GM12873 (cell line): ENCODE results near the gene TAC1.

Experiments used
- TF ChIP-seq, protein P1 (sequence below): IDR thresholded peaks from 2 replicates; pipeline ENCODE4 v1.5.1; 2012; ENCODE audit warnings: low read depth, mild to moderate bottlenecking, moderate library complexity, low read length, control low read depth; ENCODE audit not compliant: insufficient read depth; ENCODE audit errors: missing control alignments

The TAC1 gene

DNA sequence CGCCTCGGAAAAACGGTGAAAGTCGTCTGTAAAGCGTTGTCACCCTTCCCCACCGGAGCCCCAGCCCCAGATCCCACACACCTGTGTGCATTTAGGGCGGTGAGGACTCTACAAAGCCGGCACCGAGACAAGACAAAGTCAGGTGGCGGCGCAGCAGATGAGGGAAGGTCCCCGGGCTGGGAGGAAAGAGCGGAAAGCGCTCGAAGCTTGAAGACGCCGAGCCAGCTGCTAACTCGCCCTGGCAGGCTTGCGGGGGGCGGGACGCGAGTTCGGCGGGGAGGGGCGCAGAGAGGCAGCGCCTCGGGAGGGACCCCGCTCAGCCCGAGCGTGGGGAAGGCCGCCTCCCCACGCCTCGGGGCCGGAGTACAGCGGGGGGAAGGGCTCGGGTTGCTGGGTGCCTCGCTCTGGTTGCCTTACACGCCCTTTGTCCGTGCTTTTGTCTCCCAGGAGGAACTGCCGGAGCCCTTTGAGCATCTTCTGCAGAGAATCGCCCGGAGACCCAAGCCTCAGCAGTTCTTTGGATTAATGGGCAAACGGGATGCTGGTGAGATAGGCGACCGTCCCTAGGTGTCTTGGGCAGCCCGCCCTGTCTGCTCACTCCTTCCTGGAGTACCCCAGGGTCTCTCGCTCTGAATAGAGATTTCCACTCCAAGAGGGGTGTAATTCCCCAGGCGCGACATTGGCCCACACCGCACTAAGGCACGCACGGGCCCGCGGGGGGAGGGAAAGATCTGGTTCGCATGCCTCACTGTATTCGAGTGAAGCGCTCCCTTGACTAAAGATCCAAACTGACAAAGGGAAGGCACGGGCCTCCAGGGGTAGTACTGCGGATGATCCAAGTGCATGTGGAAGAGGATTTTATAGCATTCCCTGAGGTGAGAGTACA is 1.6 kb downstream of the TAC1 start:
- TF ChIP-seq, protein P1, sequence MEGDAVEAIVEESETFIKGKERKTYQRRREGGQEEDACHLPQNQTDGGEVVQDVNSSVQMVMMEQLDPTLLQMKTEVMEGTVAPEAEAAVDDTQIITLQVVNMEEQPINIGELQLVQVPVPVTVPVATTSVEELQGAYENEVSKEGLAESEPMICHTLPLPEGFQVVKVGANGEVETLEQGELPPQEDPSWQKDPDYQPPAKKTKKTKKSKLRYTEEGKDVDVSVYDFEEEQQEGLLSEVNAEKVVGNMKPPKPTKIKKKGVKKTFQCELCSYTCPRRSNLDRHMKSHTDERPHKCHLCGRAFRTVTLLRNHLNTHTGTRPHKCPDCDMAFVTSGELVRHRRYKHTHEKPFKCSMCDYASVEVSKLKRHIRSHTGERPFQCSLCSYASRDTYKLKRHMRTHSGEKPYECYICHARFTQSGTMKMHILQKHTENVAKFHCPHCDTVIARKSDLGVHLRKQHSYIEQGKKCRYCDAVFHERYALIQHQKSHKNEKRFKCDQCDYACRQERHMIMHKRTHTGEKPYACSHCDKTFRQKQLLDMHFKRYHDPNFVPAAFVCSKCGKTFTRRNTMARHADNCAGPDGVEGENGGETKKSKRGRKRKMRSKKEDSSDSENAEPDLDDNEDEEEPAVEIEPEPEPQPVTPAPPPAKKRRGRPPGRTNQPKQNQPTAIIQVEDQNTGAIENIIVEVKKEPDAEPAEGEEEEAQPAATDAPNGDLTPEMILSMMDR: no peak

DNA sequence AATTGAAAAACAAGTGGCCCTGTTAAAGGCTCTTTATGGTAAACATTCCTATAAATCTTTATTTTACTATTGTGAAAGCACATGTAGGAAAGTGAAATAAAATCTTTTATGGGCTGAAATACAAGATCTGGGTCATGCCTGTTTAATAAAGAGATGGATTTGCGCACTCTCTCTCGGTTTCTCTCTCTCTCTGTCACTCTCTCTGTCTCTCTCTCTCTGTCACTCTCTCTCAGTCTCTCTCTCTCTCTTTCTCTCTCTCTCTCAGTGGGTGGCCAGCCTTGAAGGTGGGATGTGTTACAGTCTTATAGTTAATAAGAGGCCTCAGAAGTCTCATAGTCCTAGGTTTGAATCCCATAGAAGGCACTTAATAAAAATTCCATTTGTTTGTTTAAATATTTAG is 2.4 kb downstream of the TAC1 start:
- TF ChIP-seq, protein P1: no peak

DNA sequence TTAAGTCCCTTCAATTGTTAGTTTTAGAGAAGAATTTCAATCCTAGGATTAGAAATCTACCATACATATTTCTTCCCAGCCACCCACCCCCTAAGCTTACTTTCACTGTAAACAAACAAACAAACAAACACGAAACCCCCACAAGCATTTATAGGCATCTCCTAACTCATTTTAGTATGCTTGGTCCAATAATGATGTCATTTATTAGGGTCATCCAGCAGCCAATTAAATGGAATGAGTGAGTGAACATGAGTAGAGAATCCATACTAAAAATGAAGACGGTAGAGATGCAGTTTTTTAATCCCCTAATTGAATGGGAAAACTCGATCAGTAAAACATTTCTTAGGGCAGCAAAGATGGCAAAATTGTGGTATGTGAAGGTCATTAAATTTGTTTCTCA is 3.2 kb downstream of the TAC1 start:
- TF ChIP-seq, protein P1: no peak

DNA sequence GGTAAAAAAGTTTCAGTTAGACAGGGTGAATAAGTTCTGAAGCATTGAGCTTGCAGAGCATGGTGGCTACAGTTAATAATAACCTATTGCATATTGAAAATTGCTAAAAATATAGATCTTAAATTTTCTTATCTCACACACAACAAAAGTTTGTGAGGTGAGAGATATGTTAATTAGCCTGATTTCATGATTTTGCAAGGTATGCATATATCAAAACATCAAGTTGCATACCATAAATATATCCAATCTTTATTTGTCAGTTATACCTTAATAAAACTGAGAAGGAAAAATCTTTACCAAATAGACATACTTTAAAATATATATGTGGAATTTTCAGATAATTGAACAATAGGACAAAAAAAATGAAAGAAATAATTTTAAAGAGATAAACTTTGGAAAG is 16.6 kb downstream of the TAC1 start:
- TF ChIP-seq, protein P1: no peak

DNA sequence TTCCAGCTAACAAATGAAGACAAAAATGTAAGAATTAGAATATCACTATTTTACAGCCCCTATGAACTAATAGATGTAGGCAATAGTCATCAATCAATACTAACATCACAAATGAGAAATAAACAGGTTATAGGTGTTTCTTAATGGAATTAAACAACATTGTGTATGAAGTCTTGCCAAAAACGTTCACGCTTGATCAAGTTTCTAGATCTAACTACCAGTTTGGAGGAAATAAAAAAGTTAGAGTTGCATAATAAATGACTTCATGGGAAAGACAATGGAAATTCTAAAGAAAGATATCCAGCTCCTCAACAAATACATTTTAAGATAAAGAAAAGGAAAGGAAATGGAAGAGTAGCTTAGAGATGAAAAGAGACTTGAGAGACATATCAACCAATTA is 19.7 kb downstream of the TAC1 start:
- TF ChIP-seq, protein P1: no peak

DNA sequence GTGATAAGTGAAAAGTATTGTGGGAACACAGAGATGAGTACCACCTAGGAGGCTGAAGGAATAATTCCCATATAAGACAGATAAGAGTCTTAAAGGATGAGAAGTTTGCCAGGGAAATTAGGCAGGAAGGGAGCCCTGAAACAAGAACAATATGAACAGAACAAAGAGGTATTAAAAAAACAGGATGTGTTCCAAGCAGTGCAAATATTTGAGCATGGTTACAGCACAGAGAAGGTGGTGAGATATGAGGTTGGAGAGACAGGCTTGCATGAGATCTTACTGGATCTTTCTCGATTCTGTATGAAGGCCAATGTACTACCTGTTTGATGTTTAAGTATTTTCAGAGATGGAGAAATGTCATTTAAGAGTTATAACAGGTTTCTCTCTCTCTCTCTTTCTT is 20.3 kb downstream of the TAC1 start:
- TF ChIP-seq, protein P1: no peak

DNA sequence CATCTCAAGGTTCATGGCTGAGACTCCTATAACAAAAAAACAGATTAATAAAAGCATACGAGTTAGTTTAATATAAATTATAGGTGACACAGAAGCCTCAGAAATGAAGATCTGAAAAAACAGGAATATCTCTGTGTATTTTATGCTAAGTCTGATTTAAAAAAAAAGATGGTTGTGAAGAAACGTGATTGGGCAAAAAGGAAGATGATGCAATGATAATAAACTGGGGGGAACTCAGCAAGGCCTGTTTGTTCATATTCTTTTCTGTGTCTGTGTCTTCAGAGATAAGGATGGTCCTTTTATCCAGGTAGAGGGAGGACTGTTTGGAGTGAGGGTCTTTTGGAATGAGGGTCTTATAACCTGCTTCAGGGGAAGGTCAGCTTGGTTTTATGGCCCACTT is 25.9 kb downstream of the TAC1 start:
- TF ChIP-seq, protein P1: no peak
